Muscle of leg (tissue), 11 donors: ENCODE measurements around the gene LRRTM4. TPM values are rescaled to one million over a fixed set of nuclear protein-coding genes. Genes with fewer than 3 reads are reported as not detected.
"Not testable (repeated sequence)": the region's sequence is repeated elsewhere in the genome, so short reads cannot be mapped to it uniquely, and the experiment has no call there.

Experiments
- DNase-seq: peaks from one replicate; pipeline ENCODE4 v3.0.0; 2013
- H3K27ac ChIP-seq: one replicate; pipeline ENCODE4 v1.5.1; 2013; ENCODE audit warnings: mild to moderate bottlenecking, low read length, control low read depth
- H3K27me3 ChIP-seq: one replicate; pipeline ENCODE4 v1.6.1; 2013; ENCODE audit warnings: low read length; ENCODE audit not compliant: control insufficient read depth, insufficient read depth
- H3K36me3 ChIP-seq: one replicate; pipeline ENCODE4 v1.6.1; 2013; ENCODE audit warnings: low read length; ENCODE audit not compliant: control insufficient read depth, insufficient read depth
- H3K4me1 ChIP-seq: one replicate; pipeline ENCODE4 v1.6.1; 2013; ENCODE audit warnings: low read length; ENCODE audit not compliant: control insufficient read depth, insufficient read depth
- H3K4me3 ChIP-seq: one replicate; pipeline ENCODE4 v1.5.1; 2013; ENCODE audit warnings: low read length, control low read depth
- H3K9me3 ChIP-seq: replicated peaks from 2 replicates; pipeline ENCODE4 v1.6.1; 2013; ENCODE audit warnings: low read depth, low read length; ENCODE audit not compliant: control insufficient read depth
- WGBS: methylation state at CpG from one replicate; pipeline ENCODE4 v1.1.5; 2013; ENCODE audit warnings: missing lambda C conversion rate; ENCODE audit not compliant: insufficient coverage; 5-methylcytosine and 5-hydroxymethylcytosine counted together
- polyA plus RNA-seq, 8 donors: library from polyadenylated mRNA; unstranded; fragments of 120-200 nt; gene quantifications; one replicate each; pipeline versions ENCODE4 v1.2.1 to v1.2.3, GENCODE V29; 2013; ENCODE audit warnings: inconsistent platforms in 1 of 8, low replicate concordance in 1 of 8; ENCODE audit not compliant: insufficient read length in 8 of 8, insufficient read depth in 1 of 8
- total RNA-seq: library from RNA; stranded (reverse); fragments of 120-200 nt; gene quantifications from one replicate; pipeline ENCODE4 v1.2.4, GENCODE V29; 2013

LRRTM4 gene
- total and polyA plus RNA-seq, 9 donors, result 0.24 to 2.5 (median 0.73) TPM

DNA sequence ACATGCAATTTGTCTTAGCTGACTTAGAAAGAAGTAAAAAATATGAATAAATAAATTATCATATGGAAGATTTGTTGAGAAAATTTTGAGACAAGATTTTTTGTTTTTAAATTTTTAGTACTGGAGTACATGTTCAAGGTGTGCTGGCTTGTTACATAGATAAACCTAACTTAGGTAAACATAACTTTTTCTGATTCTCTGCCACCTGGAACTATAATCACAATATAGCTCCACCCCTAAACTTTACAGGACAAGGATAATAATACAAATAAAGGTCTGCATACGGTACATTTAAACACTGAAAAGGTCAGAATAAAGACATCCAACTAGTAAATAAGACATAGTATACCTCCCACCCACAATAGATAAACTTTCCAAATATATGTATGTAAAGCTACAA is 330.5 kb downstream of the LRRTM4 start:
- Histone ChIP-seq H3K27ac (no peak overlapping the region), H3K4me1 (no peaks in the 10 kb centered on the region), H3K4me3 (no peak overlapping the region), H3K27me3 (no peaks in the 10 kb centered on the region), H3K9me3 (no peaks in the 10 kb centered on the region), H3K36me3 (no peaks in the 10 kb centered on the region)
- DNase-seq, result no peak
- WGBS, result no CpG with 5 or more reads among the region's 1 CpG

DNA sequence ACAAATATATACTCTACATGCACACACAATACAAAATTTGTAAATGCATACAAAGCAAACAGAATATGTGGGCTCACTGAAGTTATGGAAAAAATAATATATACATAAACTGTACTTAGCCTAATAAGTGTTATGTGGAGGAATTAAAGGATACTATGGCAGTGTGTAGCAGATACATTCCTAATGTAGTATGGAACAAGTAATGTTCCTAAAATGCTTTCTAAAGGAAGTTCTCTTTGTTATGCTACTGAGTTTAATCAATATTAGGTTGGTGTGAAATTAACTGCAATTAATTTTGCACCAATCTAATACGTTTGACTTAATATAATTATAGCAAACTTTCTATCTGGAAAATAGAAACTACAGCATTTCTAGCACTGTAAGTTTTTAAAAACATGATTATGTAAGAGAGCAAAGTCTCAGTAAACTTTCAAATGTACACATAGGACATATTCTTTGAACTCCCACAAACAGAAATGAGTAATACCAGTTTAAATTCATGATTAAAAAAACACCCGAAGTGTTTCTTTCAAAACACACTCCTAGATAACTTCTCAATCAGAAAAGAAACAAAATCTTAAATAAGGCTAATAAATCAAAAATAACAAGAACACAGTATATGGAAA is 331.3 kb downstream of the LRRTM4 start:
- no CpG with 5 or more reads among the region's 2 CpGs for WGBS
- no peaks in the 10 kb centered on the region for H3K27me3 ChIP-seq
- H3K36me3 ChIP-seq, result no peaks in the 10 kb centered on the region
- no peaks in the 10 kb centered on the region for H3K9me3 ChIP-seq
- no peak overlapping the region for H3K27ac ChIP-seq
- no peak overlapping the region for H3K4me3 ChIP-seq
- DNase-seq, result no peak
- no peaks in the 10 kb centered on the region for H3K4me1 ChIP-seq

DNA sequence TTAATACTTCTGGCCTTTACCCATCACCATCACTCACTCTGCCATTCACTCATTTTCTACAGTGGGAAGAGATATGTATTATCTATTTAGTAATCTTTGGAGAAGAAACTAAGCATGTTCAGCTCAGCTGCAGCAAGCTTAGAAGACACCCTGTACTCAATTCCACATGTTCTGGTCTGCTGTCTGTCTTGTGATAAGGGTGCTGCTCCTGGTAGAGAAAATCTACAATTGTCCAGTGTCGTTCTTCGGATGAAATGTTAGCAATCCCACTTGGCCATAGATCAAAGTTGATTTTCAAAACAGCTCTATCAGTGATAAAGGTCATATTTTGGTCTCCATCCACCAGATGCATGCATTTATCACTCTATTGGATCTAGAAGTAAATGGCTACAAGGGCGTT is 337.1 kb downstream of the LRRTM4 start:
- Histone ChIP-seq H3K9me3 (no peaks in the 10 kb centered on the region), H3K4me1 (no peaks in the 10 kb centered on the region), H3K27me3 (no peaks in the 10 kb centered on the region), H3K4me3 (no peak overlapping the region), H3K27ac (no peak overlapping the region), H3K36me3 (no peaks in the 10 kb centered on the region)
- no peak for DNase-seq
- no CpG with 5 or more reads among the region's 3 CpGs for WGBS

DNA sequence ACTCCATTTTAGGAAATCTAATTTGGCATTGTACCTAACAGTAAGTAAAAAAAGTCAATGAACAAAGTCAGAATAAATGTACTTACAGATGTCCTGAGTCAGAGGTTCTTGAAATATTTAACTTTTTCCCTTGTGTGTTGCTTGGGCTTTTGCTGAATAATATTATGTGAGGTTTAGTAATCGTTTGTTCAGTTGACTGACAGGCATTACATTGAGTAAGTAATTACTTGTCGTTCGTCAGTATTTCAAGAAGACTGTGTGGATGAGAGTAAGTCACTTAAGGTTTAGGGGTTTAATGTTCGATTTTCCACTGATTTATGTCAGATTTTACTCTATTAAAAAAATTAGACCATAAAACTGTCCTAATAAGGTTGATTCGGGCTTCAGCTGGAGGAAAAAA is 342.9 kb downstream of the LRRTM4 start:
- WGBS, result no CpG with 5 or more reads among the region's 5 CpGs
- no peak overlapping the region for H3K4me3 ChIP-seq
- H3K4me1 ChIP-seq, result no peaks in the 10 kb centered on the region
- no peak for DNase-seq
- no peaks in the 10 kb centered on the region for H3K36me3 ChIP-seq
- no peak overlapping the region for H3K27ac ChIP-seq
- H3K27me3 ChIP-seq, result no peaks in the 10 kb centered on the region
- H3K9me3 ChIP-seq, result no peaks in the 10 kb centered on the region

DNA sequence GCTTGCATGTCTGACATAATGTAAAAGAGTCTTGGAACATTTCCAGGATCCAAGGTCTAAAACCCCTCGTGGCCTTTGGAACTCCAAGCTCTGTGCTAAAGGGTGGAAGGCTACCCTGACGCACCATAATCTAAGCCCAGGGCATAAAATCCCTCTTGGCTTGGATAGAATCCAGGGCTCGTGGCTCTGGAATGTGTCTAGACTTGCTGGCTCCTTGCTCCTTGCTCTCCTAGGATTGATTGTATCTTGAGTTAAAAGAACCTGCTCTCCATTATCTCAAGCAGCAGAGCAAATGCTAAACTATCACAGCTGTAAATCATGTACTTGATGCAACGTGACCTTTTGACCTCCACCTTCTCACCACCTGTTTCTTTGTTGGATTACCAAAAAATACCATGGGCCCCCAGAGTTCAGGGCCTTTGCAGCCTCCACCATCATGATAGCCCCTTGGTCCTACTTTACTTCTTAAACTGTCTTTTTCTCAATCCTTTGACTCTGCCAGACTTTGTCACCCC is 346.9 kb downstream of the LRRTM4 start:
- not testable (repeated sequence) for H3K4me1 ChIP-seq, H3K27ac ChIP-seq, H3K27me3 ChIP-seq, DNase-seq, H3K4me3 ChIP-seq, H3K36me3 ChIP-seq, H3K9me3 ChIP-seq
- 25% methylated on average over 1 of the region's 4 CpGs for WGBS

DNA sequence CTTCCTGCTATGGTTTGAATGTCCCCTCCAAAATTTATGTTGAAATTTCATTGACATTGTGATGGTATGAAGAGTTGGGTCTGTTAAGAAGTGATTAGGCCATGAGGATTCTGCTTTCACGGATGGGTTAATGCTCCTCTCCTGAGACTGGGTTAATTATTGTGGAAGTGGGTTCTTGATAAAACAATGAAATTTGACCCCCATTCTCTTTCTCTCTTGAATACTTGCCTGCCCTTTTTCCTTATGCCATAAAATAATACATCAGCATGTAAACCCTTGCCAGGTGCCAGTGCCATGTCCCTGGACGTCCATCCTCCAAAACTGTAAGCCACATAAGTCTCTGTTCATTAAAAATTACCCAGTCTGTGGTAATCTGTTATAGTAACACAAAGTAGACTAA is 352.8 kb downstream of the LRRTM4 start:
- Histone ChIP-seq H3K4me3 (no peak overlapping the region), H3K27me3 (no peaks in the 10 kb centered on the region), H3K9me3 (no peaks in the 10 kb centered on the region), H3K27ac (no peak overlapping the region), H3K4me1 (no peaks in the 10 kb centered on the region), H3K36me3 (no peaks in the 10 kb centered on the region)
- WGBS, result no CpG with 5 or more reads among the region's 2 CpGs
- no peak for DNase-seq

DNA sequence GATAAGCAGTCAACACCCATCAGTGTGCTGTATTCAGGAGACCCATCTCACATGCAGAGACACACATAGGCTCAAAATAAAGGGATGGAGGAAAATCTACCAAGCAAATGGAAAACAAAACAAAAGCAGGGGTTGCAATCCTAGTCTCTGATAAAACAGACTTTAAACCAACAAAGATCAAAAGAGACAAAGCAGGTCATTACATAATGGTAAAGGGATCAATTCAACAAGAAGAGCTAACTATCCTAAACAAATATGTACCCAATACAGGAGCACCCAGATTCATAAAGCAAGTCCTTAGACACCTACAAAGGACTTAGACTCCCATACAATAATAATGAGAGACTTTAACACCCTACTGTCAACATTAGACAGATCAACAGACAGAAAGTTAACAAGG is 358.2 kb downstream of the LRRTM4 start:
- H3K9me3 ChIP-seq, DNase-seq, H3K4me3 ChIP-seq, H3K36me3 ChIP-seq, H3K27me3 ChIP-seq, H3K4me1 ChIP-seq, H3K27ac ChIP-seq: not testable (repeated sequence)

DNA sequence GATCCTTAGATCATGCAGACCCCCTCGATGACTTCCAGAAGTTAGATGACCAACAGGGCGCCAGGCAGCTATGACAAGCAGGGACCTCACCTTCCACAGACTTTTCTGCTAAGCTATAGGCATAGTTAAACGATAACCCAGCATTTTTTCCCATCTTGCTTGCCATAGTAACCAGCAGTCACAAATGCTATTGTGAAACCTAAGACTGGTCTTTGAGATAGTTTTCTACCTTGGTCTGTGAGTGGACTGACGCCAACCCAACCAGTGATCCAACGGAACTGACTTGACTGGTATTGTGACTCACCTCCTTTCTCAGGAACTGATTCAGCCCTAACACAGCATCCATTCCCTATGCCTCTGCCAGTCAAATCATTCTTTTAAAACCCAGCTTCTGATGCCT is 361.2 kb downstream of the LRRTM4 start:
- DNase-seq, result no peak
- 65% methylated on average over 2 of the region's 5 CpGs for WGBS
- no peaks in the 10 kb centered on the region for H3K9me3 ChIP-seq
- no peaks in the 10 kb centered on the region for H3K36me3 ChIP-seq
- H3K27me3 ChIP-seq, result no peaks in the 10 kb centered on the region
- H3K4me3 ChIP-seq, result no peak overlapping the region
- H3K27ac ChIP-seq, result no peak overlapping the region
- H3K4me1 ChIP-seq, result no peaks in the 10 kb centered on the region

DNA sequence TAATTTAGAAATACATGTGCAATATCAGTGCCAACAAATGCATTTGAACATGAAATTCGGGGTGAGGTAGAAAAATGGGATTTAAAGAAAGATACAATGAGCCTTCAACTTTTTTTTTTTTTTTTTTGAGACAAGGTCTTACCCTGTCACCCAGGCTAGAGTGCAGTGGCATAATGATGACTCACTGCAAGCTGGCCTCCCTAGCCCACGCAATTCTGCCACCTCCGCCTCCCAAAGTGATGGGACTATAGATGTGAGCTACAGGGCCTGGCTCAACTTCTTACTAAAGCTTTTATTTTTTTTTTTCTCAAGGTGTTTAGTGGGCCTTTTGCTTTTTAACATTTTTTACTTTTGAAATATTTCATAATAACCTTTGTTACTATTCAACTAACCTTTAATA is 365.6 kb downstream of the LRRTM4 start:
- Histone ChIP-seq H3K36me3 (no peaks in the 10 kb centered on the region), H3K4me3 (no peak overlapping the region), H3K4me1 (no peaks in the 10 kb centered on the region), H3K27me3 (no peaks in the 10 kb centered on the region), H3K9me3 (no peaks in the 10 kb centered on the region), H3K27ac (no peak overlapping the region)
- WGBS, result no CpG with 5 or more reads among the region's 3 CpGs
- no peak for DNase-seq

DNA sequence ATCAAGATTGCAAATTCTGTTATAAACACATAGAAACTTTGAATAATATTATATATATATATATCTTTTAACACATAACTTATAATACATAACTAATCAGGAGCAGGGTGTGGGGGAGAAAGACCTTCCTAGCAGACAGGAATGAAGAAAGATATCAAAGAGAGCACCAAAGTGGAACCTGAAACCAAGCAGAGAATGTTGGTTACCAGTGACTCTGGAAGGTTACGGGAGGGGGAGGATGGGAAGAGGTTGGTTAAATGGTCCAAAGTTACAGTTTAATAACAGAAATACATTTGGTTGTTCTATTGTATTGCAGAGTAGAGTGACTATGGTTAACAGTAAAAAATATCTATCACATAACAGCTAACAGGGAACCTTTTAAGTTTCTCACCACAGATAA is 366.7 kb downstream of the LRRTM4 start:
- no peak overlapping the region for H3K27ac ChIP-seq
- H3K4me1 ChIP-seq, result no peaks in the 10 kb centered on the region
- no peaks in the 10 kb centered on the region for H3K27me3 ChIP-seq
- H3K4me3 ChIP-seq, result no peak overlapping the region
- no peak for DNase-seq
- WGBS, result no CpG with 5 or more reads among the region's 1 CpG
- H3K36me3 ChIP-seq, result no peaks in the 10 kb centered on the region
- H3K9me3 ChIP-seq, result no peaks in the 10 kb centered on the region

DNA sequence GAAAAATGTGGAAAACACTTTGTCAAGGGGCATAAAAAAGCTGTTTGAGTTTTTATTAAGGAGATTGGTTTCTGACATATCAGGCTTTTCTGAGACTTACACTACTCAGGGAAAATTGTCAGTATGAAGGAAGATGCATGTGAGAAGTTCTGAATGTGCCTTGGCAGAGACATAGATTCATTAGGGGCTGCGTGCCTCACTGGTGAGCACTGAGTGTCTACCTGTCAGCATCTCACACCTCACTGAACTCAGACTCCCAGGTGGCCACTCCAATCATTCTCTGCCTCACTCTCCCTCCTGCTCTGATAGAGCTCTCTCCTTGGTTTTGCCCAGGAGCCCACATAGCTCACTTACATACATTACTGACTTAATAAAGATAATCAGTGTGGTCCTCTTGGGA is 372.6 kb downstream of the LRRTM4 start:
- Histone ChIP-seq H3K36me3 (no peaks in the 10 kb centered on the region), H3K27ac (no peak overlapping the region), H3K27me3 (no peaks in the 10 kb centered on the region), H3K9me3 (no peaks in the 10 kb centered on the region), H3K4me3 (no peak overlapping the region), H3K4me1 (no peaks in the 10 kb centered on the region)
- no CpG with 5 or more reads among the region's 1 CpG for WGBS
- no peak for DNase-seq
